ENCODE results near the gene COL18A1. TPM values are rescaled to one million over a fixed set of nuclear protein-coding genes. Genes with fewer than 3 reads are reported as not detected.
A peak's percentile ranks its signal among the peaks of the same experiment; 100 is the strongest.

COL18A1 gene
- polyA plus RNA-seq, 1 donor (not counting 4 experiments of a cell fraction or from before 2014, with no cell fraction given), result 13.0 TPM

DNA sequence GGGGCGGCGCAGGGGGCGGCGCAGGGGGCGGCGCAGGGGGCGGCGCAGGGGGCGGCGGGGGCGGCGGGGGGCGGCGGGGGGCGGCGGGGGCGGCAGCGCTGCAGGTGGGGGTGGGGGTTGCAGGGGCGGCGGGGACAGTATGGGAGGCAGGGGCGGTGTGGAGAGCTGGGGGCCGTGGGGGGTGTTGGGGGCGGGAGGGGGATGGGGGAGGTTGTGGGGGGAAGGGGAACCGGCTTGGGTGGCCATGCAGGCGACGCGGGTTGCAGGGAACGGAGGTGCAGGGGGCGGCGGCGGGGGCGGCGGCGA, 150.2 kb downstream of the COL18A1 start:
- H3K79me2 ChIP-seq (ENCODE audit: control insufficient read depth, insufficient read depth, low read length), result no peaks in the 10 kb centered on the region
- H2AFZ ChIP-seq (ENCODE audit: control insufficient read depth, low read length), result no peak overlapping the region
- H3K4me1 ChIP-seq (ENCODE audit: control insufficient read depth, extremely low read depth, insufficient read depth, low read length), result no peaks in the 10 kb centered on the region
- dilution Hi-C loops (cut with MboI; ENCODE audit: extremely low pct_ligation_motif_present, low sequenced_read_pairs), result no loop called here
- H3K27ac ChIP-seq (ENCODE audit: control insufficient read depth, insufficient read depth, low read length), result no peak overlapping the region
- H3K4me2 ChIP-seq (ENCODE audit: control insufficient read depth, extremely low read depth, insufficient read depth, low read depth, low read length), result no peak overlapping the region
- H3K9me3 ChIP-seq (ENCODE audit: control insufficient read depth, low read depth, low read length), result no peaks in the 10 kb centered on the region
- no peaks in the 10 kb centered on the region for H3K9me1 ChIP-seq (ENCODE audit: control insufficient read depth, extremely low read depth, insufficient read depth, low read length)
- H3K9ac ChIP-seq (ENCODE audit: control insufficient read depth, extremely low read depth, insufficient read depth, low read length), result no peak overlapping the region
- no peaks in the 10 kb centered on the region for H3K36me3 ChIP-seq (ENCODE audit: control insufficient read depth in 2 of 2, extremely low read depth in 1 of 2, insufficient read depth in 2 of 2, low read length in 2 of 2)
- no peaks in the 10 kb centered on the region for H4K20me1 ChIP-seq (ENCODE audit: control insufficient read depth, extremely low read depth, insufficient read depth, low read length)
- no peak overlapping the region for H3K4me3 ChIP-seq (ENCODE audit: control insufficient read depth in 2 of 3, extremely low read depth in 1 of 3, insufficient read depth in 2 of 3, low read depth in 1 of 3, low read length in 3 of 3)
- FAIRE-seq (no peak), DNase-seq (ENCODE audit: low read depth, low spot score) (no peak)
- TF ChIP-seq EZH2 (IDR thresholded peaks at IDR 0.05; ENCODE audit: low read length), result no peak
- TF ChIP-seq, protein P1, sequence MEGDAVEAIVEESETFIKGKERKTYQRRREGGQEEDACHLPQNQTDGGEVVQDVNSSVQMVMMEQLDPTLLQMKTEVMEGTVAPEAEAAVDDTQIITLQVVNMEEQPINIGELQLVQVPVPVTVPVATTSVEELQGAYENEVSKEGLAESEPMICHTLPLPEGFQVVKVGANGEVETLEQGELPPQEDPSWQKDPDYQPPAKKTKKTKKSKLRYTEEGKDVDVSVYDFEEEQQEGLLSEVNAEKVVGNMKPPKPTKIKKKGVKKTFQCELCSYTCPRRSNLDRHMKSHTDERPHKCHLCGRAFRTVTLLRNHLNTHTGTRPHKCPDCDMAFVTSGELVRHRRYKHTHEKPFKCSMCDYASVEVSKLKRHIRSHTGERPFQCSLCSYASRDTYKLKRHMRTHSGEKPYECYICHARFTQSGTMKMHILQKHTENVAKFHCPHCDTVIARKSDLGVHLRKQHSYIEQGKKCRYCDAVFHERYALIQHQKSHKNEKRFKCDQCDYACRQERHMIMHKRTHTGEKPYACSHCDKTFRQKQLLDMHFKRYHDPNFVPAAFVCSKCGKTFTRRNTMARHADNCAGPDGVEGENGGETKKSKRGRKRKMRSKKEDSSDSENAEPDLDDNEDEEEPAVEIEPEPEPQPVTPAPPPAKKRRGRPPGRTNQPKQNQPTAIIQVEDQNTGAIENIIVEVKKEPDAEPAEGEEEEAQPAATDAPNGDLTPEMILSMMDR (optimal IDR thresholded peaks at IDR 0.05 in 1 of 3, IDR thresholded peaks at IDR 0.05 in 1 of 3, conservative IDR thresholded peaks at IDR 0.05 in 1 of 3; ENCODE audit: extremely low read depth in 1 of 3, insufficient read depth in 2 of 3, low read length in 3 of 3), result no peak
- peaks cover 22% of the 10 kb centered on the region for H3K27me3 ChIP-seq (ENCODE audit: control insufficient read depth, extremely low read depth, insufficient read depth, low read length)

DNA sequence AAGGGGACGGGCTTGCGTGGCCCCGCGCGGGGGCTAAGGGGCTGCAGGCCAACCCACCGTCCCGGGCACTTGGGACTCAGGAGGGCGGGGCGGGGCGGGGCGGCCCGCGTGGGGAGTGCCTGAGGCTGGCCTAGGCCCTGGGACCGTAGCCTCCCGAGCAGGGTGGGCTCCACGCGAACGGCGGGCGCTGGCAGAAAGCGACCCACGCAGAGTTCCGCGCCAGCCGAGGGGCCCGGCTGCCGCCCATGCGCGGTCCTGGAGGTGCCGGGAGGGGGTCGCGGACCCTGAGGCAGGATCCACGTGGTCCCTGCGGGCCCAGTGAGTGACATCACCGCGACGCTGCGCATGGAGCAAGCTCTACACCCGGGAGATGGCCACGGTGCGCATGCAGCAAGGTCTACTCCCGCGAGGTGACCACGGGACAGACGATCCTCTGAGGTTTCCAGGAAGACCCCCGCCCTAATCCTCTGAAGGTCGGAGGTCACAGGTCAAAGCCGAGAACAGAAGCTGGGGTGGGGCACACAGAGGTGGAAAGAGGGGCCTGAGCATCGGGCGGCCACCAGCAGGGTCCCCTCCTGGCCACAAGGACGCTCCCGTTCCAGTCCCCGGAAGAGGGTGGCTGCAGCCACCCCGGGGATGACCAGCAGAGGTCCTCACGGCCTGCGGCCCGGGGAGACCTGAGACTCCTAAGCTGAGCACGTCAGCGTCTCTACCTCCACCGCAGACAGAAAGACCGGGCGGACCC, 150.8 kb downstream of the COL18A1 start:
- no peak for FAIRE-seq

More for the DNA sequence above, 150.8 kb downstream of the COL18A1 start:
- dilution Hi-C loops (cut with MboI; ENCODE audit: extremely low pct_ligation_motif_present, low sequenced_read_pairs), result no loop called here
- Histone ChIP-seq H3K4me3 (ENCODE audit: control insufficient read depth in 2 of 3, extremely low read depth in 1 of 3, insufficient read depth in 2 of 3, low read depth in 1 of 3, low read length in 3 of 3) (peak overlapping the region in 2 of 3 experiments; percentile 24 to 33), H4K20me1 (ENCODE audit: control insufficient read depth, extremely low read depth, insufficient read depth, low read length) (no peaks in the 10 kb centered on the region), H3K9me1 (ENCODE audit: control insufficient read depth, extremely low read depth, insufficient read depth, low read length) (no peaks in the 10 kb centered on the region), H3K36me3 (ENCODE audit: control insufficient read depth in 2 of 2, extremely low read depth in 1 of 2, insufficient read depth in 2 of 2, low read length in 2 of 2) (no peaks in the 10 kb centered on the region), H3K27me3 (ENCODE audit: control insufficient read depth, extremely low read depth, insufficient read depth, low read length) (peaks cover 25% of the 10 kb centered on the region), H3K79me2 (ENCODE audit: control insufficient read depth, insufficient read depth, low read length) (no peaks in the 10 kb centered on the region), H3K4me2 (ENCODE audit: control insufficient read depth, extremely low read depth, insufficient read depth, low read depth, low read length) (peak overlapping the region; percentile 58), H3K4me1 (ENCODE audit: control insufficient read depth, extremely low read depth, insufficient read depth, low read length) (no peaks in the 10 kb centered on the region), H3K27ac (ENCODE audit: control insufficient read depth, insufficient read depth, low read length) (no peak overlapping the region), H2AFZ (ENCODE audit: control insufficient read depth, low read length) (no peak overlapping the region), H3K9ac (ENCODE audit: control insufficient read depth, extremely low read depth, insufficient read depth, low read length) (no peak overlapping the region), H3K9me3 (ENCODE audit: control insufficient read depth, low read depth, low read length) (no peaks in the 10 kb centered on the region)
- no peak for DNase-seq (ENCODE audit: low read depth, low spot score)
- no peak for TF ChIP-seq EZH2 (IDR thresholded peaks at IDR 0.05; ENCODE audit: low read length)
- TF ChIP-seq, protein P1 (optimal IDR thresholded peaks at IDR 0.05 in 1 of 3, IDR thresholded peaks at IDR 0.05 in 1 of 3, conservative IDR thresholded peaks at IDR 0.05 in 1 of 3; ENCODE audit: extremely low read depth in 1 of 3, insufficient read depth in 2 of 3, low read length in 3 of 3), result peak; percentile 44 to 73 (median 63)

Data from keratinocyte (primary cell).